HEK293 (cell line): ENCODE measurements around the gene TBC1D22A.

Source experiments
- RBAK ChIP-seq: fragments of 450-650 bp; formaldehyde crosslinking; IDR thresholded peaks from 2 replicates; pipeline ENCODE4 v1.5.1; 2016; ENCODE audit warnings: missing biosample characterization, missing genetic modification characterization
- SP3 ChIP-seq: fragments of 450-650 bp; formaldehyde crosslinking; IDR thresholded peaks from 2 replicates; pipeline ENCODE4 v1.5.1; 2016; ENCODE audit warnings: missing biosample characterization, missing genetic modification characterization
- YY1 ChIP-seq: fragments of 450-650 bp; formaldehyde crosslinking; IDR thresholded peaks from 2 replicates; pipeline ENCODE4 v1.5.1; 2018; ENCODE audit warnings: missing biosample characterization, missing genetic modification characterization
- ZNF19 ChIP-seq: fragments of 450-650 bp; formaldehyde crosslinking; IDR thresholded peaks from 2 replicates; pipeline ENCODE4; 2016; ENCODE audit warnings: missing biosample characterization, missing genetic modification characterization, low read depth
- ZNF274 ChIP-seq, 2 experiments: fragments of 200-500 bp in 1 of 2; fragments of 450-650 bp in 1 of 2; sonication (Bioruptor generic) in 1 of 2; formaldehyde crosslinking in 1 of 2; IDR thresholded peaks; 2 replicates each; pipeline versions ENCODE4 v1.5.1 to v1.6.1; 2014 to 2016; ENCODE audit warnings: borderline replicate concordance in 1 of 2, inconsistent platforms in 1 of 2, low read length in 1 of 2, missing biosample characterization in 1 of 2, missing genetic modification characterization in 1 of 2
- ZNF423 ChIP-seq: fragments of 450-650 bp; formaldehyde crosslinking; IDR thresholded peaks from 2 replicates; pipeline ENCODE4 v1.5.1; 2016; ENCODE audit warnings: missing biosample characterization, missing genetic modification characterization
- ZNF510 ChIP-seq: fragments of 450-650 bp; formaldehyde crosslinking; IDR thresholded peaks from 2 replicates; pipeline ENCODE4 v1.5.1; 2018; ENCODE audit warnings: mild to moderate bottlenecking, missing genetic modification characterization, missing biosample characterization; ENCODE audit not compliant: insufficient replicate concordance
- ZNF76 ChIP-seq: fragments of 450-650 bp; formaldehyde crosslinking; IDR thresholded peaks from 2 replicates; pipeline ENCODE4; 2016; ENCODE audit warnings: low read depth, missing biosample characterization, missing genetic modification characterization, borderline replicate concordance
- ZNF776 ChIP-seq: fragments of 450-650 bp; formaldehyde crosslinking; IDR thresholded peaks from 2 replicates; pipeline ENCODE4 v1.5.0; 2017; ENCODE audit warnings: missing biosample characterization, missing genetic modification characterization, borderline replicate concordance
- ZNF785 ChIP-seq: fragments of 450-650 bp; formaldehyde crosslinking; IDR thresholded peaks from 2 replicates; pipeline ENCODE4 v1.5.1; 2016; ENCODE audit warnings: missing biosample characterization, missing genetic modification characterization
- TF ChIP-seq, protein P1 (sequence below): fragments of 450-650 bp; formaldehyde crosslinking; IDR thresholded peaks from 2 replicates; pipeline ENCODE4 v1.5.1; 2016; ENCODE audit warnings: missing biosample characterization, missing genetic modification characterization
- TF ChIP-seq, protein P2 (sequence below): fragments of 450-650 bp; formaldehyde crosslinking; IDR thresholded peaks from 2 replicates; pipeline ENCODE4 v1.5.1; 2017; ENCODE audit warnings: missing biosample characterization, missing genetic modification characterization
- TF ChIP-seq, protein P3 (sequence below): fragments of 450-650 bp; formaldehyde crosslinking; IDR thresholded peaks from 2 replicates; pipeline ENCODE4 v1.5.1; 2016; ENCODE audit warnings: missing biosample characterization, missing genetic modification characterization

DNA sequence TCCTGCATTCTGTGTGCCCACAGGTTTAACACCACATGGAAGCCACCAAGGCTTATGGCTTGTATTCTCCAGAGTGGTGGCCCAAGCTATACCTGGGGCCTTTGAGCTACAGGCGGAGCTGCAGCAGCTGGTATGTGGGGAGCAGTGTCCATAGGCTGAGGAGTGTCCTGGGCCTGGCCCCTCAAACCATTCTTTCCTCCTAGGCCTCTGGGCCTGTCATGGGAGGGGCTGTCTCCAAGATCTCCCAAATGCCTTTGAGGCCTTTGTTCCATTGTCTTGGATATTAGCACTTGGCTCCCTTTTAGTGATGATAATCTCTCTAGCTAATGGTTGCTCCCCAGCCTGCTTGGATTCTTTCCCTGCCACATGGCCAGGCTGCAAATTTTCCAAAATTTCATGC, 6.4 kb upstream of the TBC1D22A start:
- no peak for TF ChIP-seq ZNF785 (tag by site-specific recombination)
- TF ChIP-seq, protein P1, sequence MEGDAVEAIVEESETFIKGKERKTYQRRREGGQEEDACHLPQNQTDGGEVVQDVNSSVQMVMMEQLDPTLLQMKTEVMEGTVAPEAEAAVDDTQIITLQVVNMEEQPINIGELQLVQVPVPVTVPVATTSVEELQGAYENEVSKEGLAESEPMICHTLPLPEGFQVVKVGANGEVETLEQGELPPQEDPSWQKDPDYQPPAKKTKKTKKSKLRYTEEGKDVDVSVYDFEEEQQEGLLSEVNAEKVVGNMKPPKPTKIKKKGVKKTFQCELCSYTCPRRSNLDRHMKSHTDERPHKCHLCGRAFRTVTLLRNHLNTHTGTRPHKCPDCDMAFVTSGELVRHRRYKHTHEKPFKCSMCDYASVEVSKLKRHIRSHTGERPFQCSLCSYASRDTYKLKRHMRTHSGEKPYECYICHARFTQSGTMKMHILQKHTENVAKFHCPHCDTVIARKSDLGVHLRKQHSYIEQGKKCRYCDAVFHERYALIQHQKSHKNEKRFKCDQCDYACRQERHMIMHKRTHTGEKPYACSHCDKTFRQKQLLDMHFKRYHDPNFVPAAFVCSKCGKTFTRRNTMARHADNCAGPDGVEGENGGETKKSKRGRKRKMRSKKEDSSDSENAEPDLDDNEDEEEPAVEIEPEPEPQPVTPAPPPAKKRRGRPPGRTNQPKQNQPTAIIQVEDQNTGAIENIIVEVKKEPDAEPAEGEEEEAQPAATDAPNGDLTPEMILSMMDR (tag by site-specific recombination) = no peak
- TF ChIP-seq, protein P2, sequence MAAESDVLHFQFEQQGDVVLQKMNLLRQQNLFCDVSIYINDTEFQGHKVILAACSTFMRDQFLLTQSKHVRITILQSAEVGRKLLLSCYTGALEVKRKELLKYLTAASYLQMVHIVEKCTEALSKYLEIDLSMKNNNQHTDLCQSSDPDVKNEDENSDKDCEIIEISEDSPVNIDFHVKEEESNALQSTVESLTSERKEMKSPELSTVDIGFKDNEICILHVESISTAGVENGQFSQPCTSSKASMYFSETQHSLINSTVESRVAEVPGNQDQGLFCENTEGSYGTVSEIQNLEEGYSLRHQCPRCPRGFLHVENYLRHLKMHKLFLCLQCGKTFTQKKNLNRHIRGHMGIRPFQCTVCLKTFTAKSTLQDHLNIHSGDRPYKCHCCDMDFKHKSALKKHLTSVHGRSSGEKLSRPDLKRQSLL = no peak
- no peak for TF ChIP-seq ZNF19 (tag by site-specific recombination)
- TF ChIP-seq ZNF274 (IDR thresholded peaks at IDR 0.05; ENCODE audit: low read length) = no peak
- no peak for TF ChIP-seq ZNF274 (tag by site-specific recombination; IDR thresholded peaks at IDR 0.05; ENCODE audit: borderline replicate concordance)
- no peak for TF ChIP-seq YY1 (tag by site-specific recombination)
- no peak for TF ChIP-seq SP3 (tag by site-specific recombination)
- TF ChIP-seq ZNF510 (tag by site-specific recombination) = no peak
- TF ChIP-seq, protein P3, sequence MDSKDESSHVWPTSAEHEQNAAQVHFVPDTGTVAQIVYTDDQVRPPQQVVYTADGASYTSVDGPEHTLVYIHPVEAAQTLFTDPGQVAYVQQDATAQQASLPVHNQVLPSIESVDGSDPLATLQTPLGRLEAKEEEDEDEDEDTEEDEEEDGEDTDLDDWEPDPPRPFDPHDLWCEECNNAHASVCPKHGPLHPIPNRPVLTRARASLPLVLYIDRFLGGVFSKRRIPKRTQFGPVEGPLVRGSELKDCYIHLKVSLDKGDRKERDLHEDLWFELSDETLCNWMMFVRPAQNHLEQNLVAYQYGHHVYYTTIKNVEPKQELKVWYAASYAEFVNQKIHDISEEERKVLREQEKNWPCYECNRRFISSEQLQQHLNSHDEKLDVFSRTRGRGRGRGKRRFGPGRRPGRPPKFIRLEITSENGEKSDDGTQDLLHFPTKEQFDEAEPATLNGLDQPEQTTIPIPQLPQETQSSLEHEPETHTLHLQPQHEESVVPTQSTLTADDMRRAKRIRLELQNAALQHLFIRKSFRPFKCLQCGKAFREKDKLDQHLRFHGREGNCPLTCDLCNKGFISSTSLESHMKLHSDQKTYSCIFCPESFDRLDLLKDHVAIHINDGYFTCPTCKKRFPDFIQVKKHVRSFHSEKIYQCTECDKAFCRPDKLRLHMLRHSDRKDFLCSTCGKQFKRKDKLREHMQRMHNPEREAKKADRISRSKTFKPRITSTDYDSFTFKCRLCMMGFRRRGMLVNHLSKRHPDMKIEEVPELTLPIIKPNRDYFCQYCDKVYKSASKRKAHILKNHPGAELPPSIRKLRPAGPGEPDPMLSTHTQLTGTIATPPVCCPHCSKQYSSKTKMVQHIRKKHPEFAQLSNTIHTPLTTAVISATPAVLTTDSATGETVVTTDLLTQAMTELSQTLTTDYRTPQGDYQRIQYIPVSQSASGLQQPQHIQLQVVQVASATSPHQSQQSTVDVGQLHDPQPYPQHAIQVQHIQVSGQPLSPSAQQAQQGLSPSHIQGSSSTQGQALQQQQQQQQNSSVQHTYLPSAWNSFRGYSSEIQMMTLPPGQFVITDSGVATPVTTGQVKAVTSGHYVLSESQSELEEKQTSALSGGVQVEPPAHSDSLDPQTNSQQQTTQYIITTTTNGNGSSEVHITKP (tag by site-specific recombination) = no peak
- TF ChIP-seq ZNF423 = no peak
- TF ChIP-seq ZNF76 = no peak
- TF ChIP-seq RBAK (tag by site-specific recombination) = no peak
- no peak for TF ChIP-seq ZNF776 (tag by site-specific recombination)
